Caki2 (cell line): Measurements from ENCODE around the gene ALG2. TPM values are rescaled to one million over a fixed set of nuclear protein-coding genes. Genes with fewer than 3 reads are reported as not detected.

Experiments used
- DNase-seq: peaks from one replicate; pipeline ENCODE4 v3.0.0-alpha.2; 2015; ENCODE audit warnings: low read depth
- in situ Hi-C: cut with HindIII; loops from 2 replicates; pipeline ENCODE4 v1.10.0; 2016; ENCODE audit warnings: low sequenced_read_pairs, low pct_unique_long_range_greater_than_20kb, mixed read lengths
- total RNA-seq: library from RNA; depleted of rRNA; stranded (reverse); fragments of >200 nt; shearing (Covaris generic); gene quantifications from 2 replicates; pipeline ENCODE4 v1.2.3, GENCODE V29; 2014; ENCODE audit warnings: low replicate concordance; rRNA removed

ALG2 gene
- 19.5 and 21.1 TPM in 2 replicates for total RNA-seq

- peak; percentile 95 for DNase-seq
- in situ Hi-C loops = no loop called here
Measured at GRCh38 chr9:99221621-99222415, at the start of gene ALG2, which contains the start of gene SEC61B. Gene ALG2, minus strand, starts transcription at chr9:99221942. Its CDS starts 48 bp downstream, at chr9:99221894. Gene SEC61B, plus strand, starts transcription at chr9:99222282. Its CDS starts 82 bp downstream, at chr9:99222364.

- in situ Hi-C loops = no loop called here
- DNase-seq = no peak
Measured at GRCh38 chr9:99270491-99270890, 48.7 kb upstream of the ALG2 start.

- no peak for DNase-seq
- in situ Hi-C loops = no loop called here
Measured at GRCh38 chr9:99269416-99269815, 47.7 kb upstream of the ALG2 start.

- peak; percentile 32 for DNase-seq
- in situ Hi-C loops = no loop called here
Measured at GRCh38 chr9:99266255-99267023, 44.7 kb upstream of the ALG2 start.

- in situ Hi-C loops = no loop called here
- no peak for DNase-seq
Measured at GRCh38 chr9:99265691-99266090, 43.9 kb upstream of the ALG2 start.

GRCh38 chr9:99264070-99264680 is 42.4 kb upstream of the ALG2 start:
- DNase-seq = no peak
- in situ Hi-C loops = no loop called here

GRCh38 chr9:99262949-99263418 is 41.2 kb upstream of the ALG2 start:
- no peak for DNase-seq
- in situ Hi-C loops = no loop called here

GRCh38 chr9:99261923-99262322 is 40.2 kb upstream of the ALG2 start:
- in situ Hi-C loops = no loop called here
- DNase-seq = no peak

- in situ Hi-C loops = no loop called here
- no peak for DNase-seq
Measured at GRCh38 chr9:99259231-99259918, 37.6 kb upstream of the ALG2 start.

GRCh38 chr9:99257723-99258389 is 36.1 kb upstream of the ALG2 start:
- no peak for DNase-seq
- in situ Hi-C loops = no loop called here

GRCh38 chr9:99255651-99256050 is 33.9 kb upstream of the ALG2 start:
- in situ Hi-C loops = no loop called here
- no peak for DNase-seq

- in situ Hi-C loops = no loop called here
- DNase-seq = no peak
Measured at GRCh38 chr9:99253772-99254431, 32.2 kb upstream of the ALG2 start.

- no peak for DNase-seq
- in situ Hi-C loops = no loop called here
Measured at GRCh38 chr9:99253134-99253533, 31.4 kb upstream of the ALG2 start.

GRCh38 chr9:99251157-99251556 is 29.4 kb upstream of the ALG2 start:
- DNase-seq = no peak
- in situ Hi-C loops = no loop called here

GRCh38 chr9:99249619-99250018 is 27.9 kb upstream of the ALG2 start:
- DNase-seq = no peak

GRCh38 chr9:99244344-99245260 is 22.9 kb upstream of the ALG2 start:
- in situ Hi-C loops = no loop called here
- DNase-seq = no peak

More at GRCh38 chr9:99249619-99250018, 27.9 kb upstream of the ALG2 start:
- in situ Hi-C loops = no loop called here
